PFSK-1 (cell line): Measurements from ENCODE around the gene ING1.

Experiments used
- POLR2AphosphoS5 ChIP-seq: IDR thresholded peaks from 2 replicates; pipeline ENCODE4 v1.6.1; 2012; ENCODE audit warnings: low read depth, mild to moderate bottlenecking, control low read depth, low read length, moderate library complexity
- SIN3A ChIP-seq: IDR thresholded peaks from 2 replicates; pipeline ENCODE4 v1.6.1; 2012; ENCODE audit warnings: mild to moderate bottlenecking, low read length, moderate library complexity, borderline replicate concordance; ENCODE audit not compliant: insufficient read depth

DNA sequence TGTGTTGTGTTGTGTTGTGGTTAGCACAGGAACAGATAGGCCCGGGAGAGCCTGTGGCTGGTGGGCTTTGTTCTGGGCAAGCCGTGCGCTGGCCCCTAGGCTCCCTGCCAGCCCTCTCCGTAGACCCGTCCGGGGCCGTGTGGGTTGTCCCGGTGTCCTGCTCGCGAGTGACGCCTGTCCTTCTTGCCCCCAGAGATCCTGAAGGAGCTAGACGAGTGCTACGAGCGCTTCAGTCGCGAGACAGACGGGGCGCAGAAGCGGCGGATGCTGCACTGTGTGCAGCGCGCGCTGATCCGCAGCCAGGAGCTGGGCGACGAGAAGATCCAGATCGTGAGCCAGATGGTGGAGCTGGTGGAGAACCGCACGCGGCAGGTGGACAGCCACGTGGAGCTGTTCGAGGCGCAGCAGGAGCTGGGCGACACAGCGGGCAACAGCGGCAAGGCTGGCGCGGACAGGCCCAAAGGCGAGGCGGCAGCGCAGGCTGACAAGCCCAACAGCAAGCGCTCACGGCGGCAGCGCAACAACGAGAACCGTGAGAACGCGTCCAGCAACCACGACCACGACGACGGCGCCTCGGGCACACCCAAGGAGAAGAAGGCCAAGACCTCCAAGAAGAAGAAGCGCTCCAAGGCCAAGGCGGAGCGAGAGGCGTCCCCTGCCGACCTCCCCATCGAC is 5.7 kb downstream of the ING1 start:
- TF ChIP-seq SIN3A = no peak
- no peak for TF ChIP-seq POLR2AphosphoS5
